HTERT RPE-1 (cell line): ENCODE measurements around the gene C11orf97.
"Not testable (repeated sequence)": the region's sequence is repeated elsewhere in the genome, so short reads cannot be mapped to it uniquely, and the experiment has no call there.

ENCODE experiments used
- in situ Hi-C: fragments of 300-500 bp; cut with MboI; formaldehyde crosslinking; loops from 4 replicates; pipeline ENCODE4 v1.14.3; 2020; ENCODE audit warnings: low sequenced_read_pairs

C11orf97 gene

DNA sequence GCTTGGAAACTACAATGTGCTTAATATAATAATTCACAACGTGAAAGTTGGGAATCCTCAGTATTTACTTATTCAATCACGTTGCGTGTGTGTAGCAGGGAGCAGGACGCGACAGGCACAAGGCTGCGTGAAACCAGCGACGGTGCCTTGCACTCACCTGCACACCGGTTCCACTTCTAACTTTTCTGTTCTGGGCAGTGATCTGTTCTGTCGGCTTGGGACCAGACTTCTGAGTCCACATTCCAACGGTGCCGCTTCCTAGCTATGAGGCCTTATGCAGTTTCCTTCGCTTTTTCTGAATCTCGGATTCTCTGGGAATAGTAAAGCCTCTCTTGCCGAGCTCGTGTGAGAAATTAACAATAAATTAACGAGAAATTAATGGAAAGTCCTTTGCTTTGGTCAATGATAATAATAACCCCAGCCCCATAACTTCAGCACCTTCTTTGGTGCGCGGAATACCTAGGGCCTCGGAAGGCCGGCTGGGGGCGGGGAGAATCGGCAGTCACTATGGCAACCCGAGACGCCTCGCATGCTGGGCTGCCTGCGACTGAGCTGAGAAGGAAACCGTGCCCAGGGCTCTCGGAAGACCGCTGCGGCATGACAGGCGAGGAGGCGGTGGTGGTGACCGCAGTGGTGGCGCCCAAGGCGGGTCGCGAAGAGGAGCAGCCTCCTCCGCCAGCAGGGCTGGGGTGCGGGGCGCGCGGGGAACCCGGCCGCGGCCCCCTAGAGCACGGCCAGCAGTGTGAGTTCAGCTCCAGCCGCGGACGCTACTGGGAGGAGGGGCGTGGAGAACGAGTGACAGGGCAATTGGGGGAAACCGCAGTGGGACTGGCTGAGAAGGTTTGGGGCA is at the start of gene C11orf97:
C11orf97 (plus strand) TSS at position 530 of the 850 bp plus-strand sequence; CDS start at position 598, 68 bp downstream.
- in situ Hi-C loops = no loop called here

GRCh38 chr11:94469416-94469815 is 42.8 kb upstream of the C11orf97 start:
- in situ Hi-C loops = no loop called here

DNA sequence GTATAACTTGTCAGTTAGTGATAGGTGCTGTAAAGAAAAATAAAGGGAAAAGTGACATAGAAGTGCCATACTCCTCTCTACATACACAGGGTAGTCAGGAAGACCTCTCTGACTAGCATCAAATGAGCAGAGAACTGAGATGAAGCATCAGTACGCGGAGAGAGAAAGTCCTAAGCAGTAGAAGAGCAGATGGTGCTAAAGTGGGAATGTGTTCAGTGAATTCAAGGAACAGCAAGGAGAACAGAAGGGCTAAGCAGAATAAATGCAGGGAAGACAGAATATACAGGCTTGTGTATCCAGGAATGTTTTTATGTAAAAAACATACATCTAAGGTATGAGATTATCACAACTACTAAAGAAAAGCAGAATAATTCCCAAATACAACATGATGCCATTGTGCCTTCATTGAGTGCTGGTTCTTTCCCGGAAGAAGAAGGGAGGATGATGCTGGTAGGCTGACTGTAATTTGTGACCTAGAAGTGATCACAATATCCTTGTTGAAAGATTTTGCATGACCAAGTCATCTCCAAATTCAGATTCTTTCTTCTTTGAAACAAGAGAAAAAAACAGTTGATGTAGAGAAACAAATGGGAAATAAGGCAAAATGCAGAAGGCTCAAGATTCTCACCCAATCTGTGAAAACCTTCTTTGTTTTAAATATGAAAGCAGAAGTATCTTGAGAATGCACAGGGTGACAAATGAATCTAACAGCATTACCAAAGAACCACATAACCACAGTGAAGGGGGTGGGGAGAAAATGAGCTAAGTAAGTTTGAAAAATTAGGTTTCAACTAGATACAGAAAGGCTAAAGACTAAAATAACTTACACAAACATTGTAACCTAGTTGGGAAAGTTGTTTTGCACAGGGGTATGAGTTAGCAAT is 39.1 kb upstream of the C11orf97 start:
- in situ Hi-C loops = no loop called here

DNA sequence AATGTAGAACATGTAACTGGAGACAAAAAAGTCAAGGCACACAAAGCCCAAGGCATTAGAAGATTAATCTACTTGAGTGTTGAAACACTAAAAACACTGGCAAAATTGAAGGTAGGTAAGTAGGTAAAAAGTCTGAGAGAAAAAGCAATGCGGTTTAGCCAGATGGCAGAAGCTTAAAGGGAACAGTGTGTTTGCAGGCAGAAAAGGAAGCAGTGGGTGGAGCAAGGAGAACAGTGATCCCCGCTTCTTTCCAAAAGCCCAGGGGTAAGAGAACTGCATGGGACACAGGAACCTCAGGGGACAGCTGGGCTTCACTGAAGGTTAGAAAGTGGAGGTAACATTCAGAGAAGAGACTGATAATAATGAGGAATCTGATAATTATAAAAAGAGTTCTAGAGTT is 34.6 kb upstream of the C11orf97 start:
- in situ Hi-C loops = no loop called here

DNA sequence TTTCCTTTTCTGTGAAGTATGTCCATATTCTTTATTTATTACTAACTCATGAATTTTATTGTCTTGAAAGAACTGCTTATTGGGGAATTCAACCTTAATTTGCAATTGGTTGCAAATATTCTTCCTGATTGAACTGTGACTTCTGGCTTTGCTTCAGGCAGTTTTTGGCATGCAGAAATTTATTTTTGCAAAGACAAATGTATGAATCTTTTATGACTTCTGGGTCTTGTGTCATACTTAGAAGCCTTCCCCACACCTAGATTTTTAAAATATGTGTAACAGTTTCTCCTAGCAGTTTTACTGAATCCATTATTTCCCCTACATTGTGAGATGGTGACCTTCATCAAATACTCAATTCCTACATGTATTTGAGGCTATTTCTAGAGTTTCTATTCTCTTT is 30.9 kb upstream of the C11orf97 start:
- in situ Hi-C loops = no loop called here

- in situ Hi-C loops = no loop called here
Measured at GRCh38 chr11:94486068-94486467, 26.2 kb upstream of the C11orf97 start.

- in situ Hi-C loops = no loop called here
Measured at GRCh38 chr11:94493281-94494125, 18.8 kb upstream of the C11orf97 start, which contains the start of the genes ANKRD49 and MRE11. TSS of gene ANKRD49 (plus strand) at chr11:94493984. CDS start at chr11:94496694, 2,710 bp downstream. TSS of gene MRE11 (minus strand) at chr11:94493844. CDS start at chr11:94492801, 1,043 bp downstream.

GRCh38 chr11:94494126-94494680 is 18.1 kb upstream of the C11orf97 start:
- in situ Hi-C loops = no loop called here

DNA sequence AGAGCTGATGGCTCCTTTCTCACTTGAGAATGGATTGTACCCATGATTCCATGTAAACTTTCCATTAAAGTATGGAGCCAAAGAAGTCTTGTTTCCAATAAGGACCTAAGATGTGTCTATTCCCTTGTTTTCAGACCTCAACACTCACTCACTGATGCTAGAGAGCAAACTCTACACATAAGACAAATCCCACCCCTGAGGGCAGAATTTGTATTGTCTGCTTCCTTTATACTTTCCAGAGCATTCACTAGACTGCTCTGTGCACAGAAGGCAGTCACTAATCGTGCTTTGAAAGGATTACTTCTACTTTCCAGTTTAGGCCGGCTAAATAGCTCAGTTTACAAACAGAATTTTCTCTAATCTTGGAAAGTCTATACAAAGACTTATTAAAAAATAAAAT is 12.1 kb upstream of the C11orf97 start:
- in situ Hi-C loops = no loop called here

GRCh38 chr11:94501522-94501921 is 10.7 kb upstream of the C11orf97 start:
- in situ Hi-C loops = no loop called here

- in situ Hi-C loops = no loop called here
Measured at GRCh38 chr11:94504689-94505293, 7.5 kb upstream of the C11orf97 start.

GRCh38 chr11:94506513-94506912 is 5.7 kb upstream of the C11orf97 start:
- in situ Hi-C loops = not testable (repeated sequence)

DNA sequence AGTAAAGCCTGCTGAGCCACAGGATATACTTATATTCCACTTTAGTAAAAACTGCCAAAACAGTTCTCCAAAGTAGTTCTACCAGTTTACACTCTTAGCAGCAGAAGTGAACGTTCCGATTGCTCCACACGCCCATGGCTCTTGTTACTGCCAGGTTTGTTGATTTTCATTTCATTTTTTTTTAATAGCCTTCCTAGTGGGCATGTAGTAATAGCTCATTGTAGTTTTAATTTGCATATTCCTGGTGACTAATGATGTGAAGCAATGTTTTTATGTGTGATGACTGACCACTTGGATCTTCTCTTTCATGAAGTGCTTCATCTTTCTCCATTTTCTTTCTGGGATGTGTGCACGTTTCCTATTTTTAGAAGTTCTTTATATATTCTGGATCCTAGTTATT is 4.8 kb upstream of the C11orf97 start:
- in situ Hi-C loops = no loop called here

GRCh38 chr11:94513091-94513490 is 830 bp downstream of the C11orf97 start:
- in situ Hi-C loops = no loop called here

DNA sequence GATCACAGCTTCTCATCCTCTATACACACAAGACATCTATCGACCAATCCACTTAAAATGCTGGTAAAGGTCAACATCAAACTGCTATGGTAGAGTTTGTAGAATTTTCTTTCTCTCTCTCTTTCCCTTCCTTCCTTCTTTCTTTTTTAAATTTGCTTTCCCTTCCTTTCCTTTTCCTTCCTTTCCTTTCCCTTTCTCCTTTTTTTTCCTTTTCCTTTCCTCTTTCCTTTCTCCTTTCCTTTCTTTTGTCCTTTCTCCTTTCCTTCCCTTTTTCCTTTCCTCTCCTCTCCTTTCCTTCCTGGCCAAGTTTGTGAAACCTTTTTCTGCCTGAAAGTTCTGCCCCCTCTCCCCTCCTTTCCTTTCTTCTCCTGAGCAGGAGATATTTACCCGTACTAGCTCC is 3.1 kb downstream of the C11orf97 start:
- in situ Hi-C loops = no loop called here

GRCh38 chr11:94516725-94517124 is 4.5 kb downstream of the C11orf97 start:
- in situ Hi-C loops = no loop called here

DNA sequence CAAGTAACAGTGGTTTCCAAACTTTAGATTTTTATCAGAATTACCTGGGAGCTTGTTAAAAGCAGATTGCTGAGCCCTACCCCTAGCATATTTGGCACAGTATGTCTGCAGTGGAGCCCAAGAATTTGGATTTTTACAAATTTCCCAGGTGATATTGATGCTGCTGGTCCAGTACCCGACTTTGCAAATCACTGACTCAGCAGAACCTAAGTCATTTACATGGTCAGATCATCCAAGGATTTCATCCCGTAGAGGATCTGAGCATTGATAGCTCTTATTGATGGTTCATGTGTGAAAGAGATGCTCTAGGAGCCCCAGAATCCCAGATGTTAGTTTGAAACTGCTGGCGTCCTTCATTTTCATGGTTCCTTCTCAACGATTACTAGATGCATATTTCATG is 6.0 kb downstream of the C11orf97 start:
- in situ Hi-C loops = no loop called here

DNA sequence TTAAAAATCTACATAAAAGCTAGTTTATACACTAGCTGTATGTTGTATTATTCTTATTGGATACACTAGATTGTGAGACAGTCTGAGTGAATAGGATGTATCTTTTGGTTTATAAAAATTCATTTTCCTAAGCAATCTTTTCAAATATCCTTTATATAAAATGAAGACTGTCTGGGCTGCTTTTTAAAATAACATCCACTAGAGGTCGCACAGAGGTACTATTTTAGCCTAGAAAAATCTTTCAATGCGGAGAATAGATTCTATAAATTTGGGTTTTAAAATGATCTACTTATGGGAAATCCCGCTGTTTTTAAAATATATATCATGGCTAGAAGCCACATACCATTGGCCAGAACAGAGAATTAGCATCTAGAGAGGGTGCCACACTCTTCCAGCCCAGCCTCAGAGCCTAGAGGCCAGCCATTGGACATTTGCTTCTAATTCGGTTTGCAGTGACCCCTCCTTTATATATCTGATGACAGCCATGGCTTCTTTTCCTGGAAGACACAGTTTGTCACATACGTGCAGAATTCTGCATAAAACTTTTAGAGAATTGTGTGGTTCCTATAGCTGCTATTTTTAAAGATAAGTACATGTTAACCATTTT is 7.3 kb downstream of the C11orf97 start:
- in situ Hi-C loops = no loop called here

DNA sequence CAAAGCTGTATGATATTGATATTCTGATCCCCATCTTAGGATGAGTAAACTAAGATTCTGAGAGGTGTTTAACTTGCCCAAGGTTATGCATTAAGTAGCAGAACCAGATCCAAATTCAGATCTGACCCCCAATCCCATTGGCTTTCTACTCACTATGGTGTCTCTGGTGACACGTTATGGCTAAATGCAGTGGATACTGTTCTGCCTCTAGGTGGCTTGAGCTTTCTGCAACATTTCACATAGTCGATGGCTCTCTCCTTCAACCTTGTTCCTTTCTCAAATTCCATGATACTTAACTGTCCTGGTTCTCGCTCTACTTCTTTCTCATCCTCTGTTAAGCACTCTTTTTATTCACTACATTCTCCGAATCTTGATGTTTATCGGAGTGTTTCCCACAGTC is 9.4 kb downstream of the C11orf97 start:
- in situ Hi-C loops = no loop called here

DNA sequence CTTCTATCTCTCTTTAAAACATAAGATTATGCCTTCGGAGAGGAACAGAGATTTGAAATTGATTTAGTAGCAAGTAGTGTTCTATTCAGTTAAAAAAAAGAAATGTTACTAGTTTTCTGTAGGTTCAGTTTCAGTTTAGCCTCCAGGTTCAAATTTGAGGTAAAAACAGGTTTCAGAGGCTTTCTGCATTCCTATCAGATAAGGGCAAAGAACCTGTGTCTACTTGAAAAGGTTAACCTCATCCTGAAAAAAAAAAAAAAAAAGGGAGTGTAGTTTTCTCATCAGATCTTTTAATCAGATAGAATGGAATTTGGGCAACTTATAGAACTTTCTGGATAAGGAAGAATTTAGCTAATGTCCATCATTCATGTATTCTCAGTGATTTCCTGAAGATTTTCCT is 12.1 kb downstream of the C11orf97 start:
- in situ Hi-C loops = no loop called here
